Skeletal muscle tissue (tissue), 4 donors: Measurements from ENCODE around the gene NCOA1. TPM values are rescaled to one million over a fixed set of nuclear protein-coding genes. Genes with fewer than 3 reads are reported as not detected.

Experiments used
- H3K27ac ChIP-seq: one replicate; pipeline ENCODE4 v1.7.0; 2013; ENCODE audit warnings: mild to moderate bottlenecking, low read depth, low read length, inconsistent platforms
- H3K27me3 ChIP-seq, 3 donors: one replicate each; pipeline ENCODE4 v1.7.0; 2013; ENCODE audit warnings: low read length in 3 of 3; ENCODE audit not compliant: control insufficient read depth in 3 of 3, insufficient read depth in 3 of 3
- H3K36me3 ChIP-seq, 3 donors: one replicate each; pipeline ENCODE4 v1.7.0; 2013; ENCODE audit warnings: low read length in 3 of 3; ENCODE audit not compliant: control insufficient read depth in 3 of 3, insufficient read depth in 3 of 3
- H3K4me1 ChIP-seq, 3 donors: one replicate each; pipeline ENCODE4 v1.7.0; 2013; ENCODE audit warnings: low read length in 3 of 3, mild to moderate bottlenecking in 3 of 3; ENCODE audit not compliant: control insufficient read depth in 3 of 3, insufficient read depth in 3 of 3
- H3K4me3 ChIP-seq, 3 donors: one replicate each; pipeline ENCODE4 v1.7.0; 2013; ENCODE audit warnings: low read length in 3 of 3
- H3K9ac ChIP-seq, 3 donors: one replicate each; pipeline ENCODE4 v1.7.0; 2013; ENCODE audit warnings: low read length in 3 of 3, mild to moderate bottlenecking in 3 of 3, moderate library complexity in 2 of 3, low read depth in 1 of 3
- H3K9me3 ChIP-seq, 3 donors: one replicate each; pipeline ENCODE4 v1.7.0; 2013; ENCODE audit warnings: low read length in 3 of 3; ENCODE audit not compliant: control insufficient read depth in 3 of 3
- total RNA-seq: library from RNA; depleted of rRNA; stranded (reverse); fragments of >200 nt; gene quantifications from one replicate; pipeline ENCODE4 v1.2.3, GENCODE V29; 2014
- donor health status: Osteomylitis.

NCOA1 gene
- total RNA-seq, 1 donor from 2014 or later = 150 TPM

DNA sequence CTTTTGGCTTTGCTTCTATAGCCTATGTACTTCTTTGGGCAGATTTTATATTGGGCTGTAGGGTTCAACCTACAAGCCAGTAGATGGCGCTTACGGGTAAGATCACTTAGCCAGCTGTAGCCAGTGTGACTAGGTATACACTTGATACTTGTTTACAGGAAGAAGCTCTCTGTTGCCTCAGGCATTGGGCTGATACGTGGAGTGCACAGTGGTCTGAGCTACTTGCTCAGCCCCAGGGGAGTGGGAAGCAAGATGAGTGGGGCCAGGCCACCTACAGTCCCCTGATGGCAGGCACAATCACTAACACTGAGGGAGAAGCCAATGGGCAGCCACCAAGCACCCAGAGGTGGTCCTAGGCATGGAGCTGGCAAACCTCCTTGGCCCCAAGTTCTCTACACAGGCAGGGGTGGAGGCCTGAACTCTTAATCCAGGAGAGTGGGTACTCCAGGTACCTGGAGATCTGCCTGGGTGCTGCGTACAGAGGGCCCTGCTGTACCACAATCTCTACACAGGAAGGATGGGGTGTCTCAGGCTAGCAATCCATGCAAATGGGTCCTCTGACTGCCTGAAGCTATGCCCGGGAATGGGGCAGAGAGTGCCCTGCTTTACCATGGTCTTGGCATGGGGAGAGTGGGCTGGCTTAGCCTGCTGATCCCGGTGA is 122.2 kb downstream of the NCOA1 start:
- Histone ChIP-seq H3K27ac (no peak overlapping the region), H3K4me1 (peaks cover 14 to 18% (median 18%) of the 10 kb centered on the region in 3 donors), H3K9ac (no peak overlapping the region), H3K4me3 (peak overlapping the region in 2 of 3 donors; percentile 8 to 16), H3K27me3 (no peaks in the 10 kb centered on the region), H3K9me3 (no peaks in the 10 kb centered on the region), H3K36me3 (no peaks in the 10 kb centered on the region)

DNA sequence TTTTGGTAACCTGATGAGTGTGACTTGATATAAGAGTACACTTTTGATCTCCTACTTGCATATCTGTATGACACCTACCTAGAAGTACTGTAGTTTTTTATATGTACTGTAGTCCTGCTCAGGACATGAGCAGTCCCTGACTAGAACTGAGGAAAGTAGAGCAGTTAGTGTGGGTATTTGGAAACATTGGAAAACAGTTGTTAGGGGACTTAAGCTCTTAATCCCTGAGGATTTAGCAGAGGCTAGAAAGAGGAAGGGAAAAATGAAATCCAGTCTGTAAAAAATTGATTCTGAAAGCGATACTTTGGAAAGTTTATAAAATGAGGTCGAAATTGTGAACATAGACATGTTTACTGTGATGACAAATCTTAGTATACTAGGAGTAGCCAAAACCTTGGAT is 125.6 kb downstream of the NCOA1 start:
- Histone ChIP-seq H3K27ac (no peak overlapping the region), H3K9me3 (no peaks in the 10 kb centered on the region), H3K4me3 (no peak overlapping the region), H3K27me3 (no peaks in the 10 kb centered on the region), H3K36me3 (no peaks in the 10 kb centered on the region), H3K4me1 (peaks cover 16 to 18% (median 18%) of the 10 kb centered on the region in 3 donors), H3K9ac (no peak overlapping the region)

GRCh38 chr2:24617424-24617823 is 126.4 kb downstream of the NCOA1 start:
- H3K9me3 ChIP-seq = no peaks in the 10 kb centered on the region
- no peaks in the 10 kb centered on the region for H3K36me3 ChIP-seq
- no peak overlapping the region for H3K4me3 ChIP-seq
- H3K27ac ChIP-seq = no peak overlapping the region
- H3K9ac ChIP-seq = no peak overlapping the region
- H3K4me1 ChIP-seq = peaks cover 16 to 20% (median 18%) of the 10 kb centered on the region in 3 donors
- no peaks in the 10 kb centered on the region for H3K27me3 ChIP-seq

DNA sequence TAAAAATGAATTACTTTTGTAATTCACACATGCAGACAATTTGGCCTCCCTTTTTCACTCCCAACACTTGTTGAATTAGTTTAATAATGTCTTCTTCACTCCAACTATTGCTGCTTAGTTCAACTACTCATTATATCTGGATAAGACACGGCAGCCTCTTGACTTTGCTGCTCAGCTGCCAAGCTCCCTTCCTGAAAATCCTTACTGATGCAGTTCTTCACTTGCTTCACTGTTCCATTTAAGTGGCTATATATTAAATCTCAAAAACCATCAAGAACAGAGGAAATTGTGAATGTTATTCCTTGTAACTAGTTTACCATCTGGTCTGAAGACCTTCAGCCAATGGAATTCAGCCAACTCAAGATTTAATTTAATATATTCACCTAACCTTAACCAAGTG is 127.1 kb downstream of the NCOA1 start:
- H3K9me3 ChIP-seq = no peaks in the 10 kb centered on the region
- no peaks in the 10 kb centered on the region for H3K36me3 ChIP-seq
- no peak overlapping the region for H3K4me3 ChIP-seq
- no peak overlapping the region for H3K27ac ChIP-seq
- H3K9ac ChIP-seq = no peak overlapping the region
- H3K27me3 ChIP-seq = no peaks in the 10 kb centered on the region
- H3K4me1 ChIP-seq = peaks cover 14 to 18% (median 16%) of the 10 kb centered on the region in 3 donors

- no peak overlapping the region for H3K4me3 ChIP-seq
- no peaks in the 10 kb centered on the region for H3K27me3 ChIP-seq
- H3K9me3 ChIP-seq = no peaks in the 10 kb centered on the region
- peaks cover 9 to 13% (median 11%) of the 10 kb centered on the region in 3 donors for H3K4me1 ChIP-seq
- no peak overlapping the region for H3K27ac ChIP-seq
- no peaks in the 10 kb centered on the region for H3K36me3 ChIP-seq
- no peak overlapping the region for H3K9ac ChIP-seq
Observed at GRCh38 chr2:24618680-24619079, 127.6 kb downstream of the NCOA1 start.

DNA sequence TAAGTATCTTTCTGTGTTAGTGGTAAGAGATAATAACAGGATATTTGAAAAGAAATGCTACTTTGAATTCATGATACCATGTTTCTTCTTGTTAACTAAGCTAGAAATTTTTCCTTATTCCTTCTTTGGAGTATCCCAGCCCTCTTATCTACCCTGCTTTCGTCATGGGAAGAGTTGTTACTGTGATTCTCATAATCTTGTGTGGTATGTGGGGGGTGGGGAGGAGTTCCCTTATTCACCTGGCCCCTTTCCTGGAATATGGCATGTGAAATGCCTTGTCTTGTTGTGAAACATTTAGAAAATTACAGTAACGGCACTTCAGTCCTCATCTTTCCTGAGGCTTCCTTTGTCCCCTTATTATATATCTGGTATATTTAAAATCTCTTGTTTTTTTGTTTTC is 129.9 kb downstream of the NCOA1 start:
- H3K4me3 ChIP-seq = no peak overlapping the region
- H3K36me3 ChIP-seq = no peaks in the 10 kb centered on the region
- H3K4me1 ChIP-seq = peaks cover 1 to 10% (median 5%) of the 10 kb centered on the region in 3 donors

DNA sequence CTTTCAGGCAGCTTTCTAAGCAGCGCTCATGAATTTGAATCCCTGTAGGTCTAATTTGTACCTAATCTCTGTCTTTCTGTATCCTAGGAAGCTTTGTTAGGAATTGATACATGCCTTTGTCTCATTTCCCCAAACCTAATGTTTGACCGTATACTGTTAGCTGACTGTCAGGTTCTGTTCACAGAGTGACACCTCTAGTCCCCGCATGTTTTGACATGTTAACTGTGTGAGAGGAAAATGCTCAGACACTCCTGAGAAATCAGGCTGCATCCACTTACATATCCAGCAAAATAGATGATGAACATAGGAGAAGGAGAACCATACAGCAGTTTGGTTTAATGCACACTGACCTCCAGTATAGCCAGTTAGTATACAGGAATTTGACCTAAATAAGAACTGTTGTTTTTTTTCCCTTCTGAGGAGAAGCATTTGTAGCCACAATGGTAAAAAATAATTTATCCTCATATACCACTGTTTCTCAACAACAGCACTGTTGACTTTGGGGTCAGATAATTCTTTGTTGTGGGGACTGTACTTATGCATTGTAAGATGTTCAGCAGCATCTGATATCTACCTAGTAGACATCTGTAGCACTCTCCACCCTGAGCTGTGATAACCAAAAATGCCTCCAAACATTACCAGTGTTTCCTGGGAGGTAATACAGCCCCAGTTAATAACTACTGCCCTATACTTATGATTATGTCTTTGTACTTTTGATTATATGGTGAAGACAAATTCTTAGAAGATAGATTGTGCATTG is 130.9 kb downstream of the NCOA1 start:
- no peak overlapping the region for H3K9ac ChIP-seq
- no peak overlapping the region for H3K27ac ChIP-seq
- peaks cover 6 to 10% (median 6%) of the 10 kb centered on the region in 3 donors for H3K4me1 ChIP-seq
- no peaks in the 10 kb centered on the region for H3K27me3 ChIP-seq
- H3K4me3 ChIP-seq = no peak overlapping the region
- H3K9me3 ChIP-seq = no peaks in the 10 kb centered on the region
- no peaks in the 10 kb centered on the region for H3K36me3 ChIP-seq

More for the DNA sequence above, 129.9 kb downstream of the NCOA1 start:
- Histone ChIP-seq H3K27me3 (no peaks in the 10 kb centered on the region), H3K27ac (no peak overlapping the region), H3K9me3 (no peaks in the 10 kb centered on the region), H3K9ac (no peak overlapping the region)

DNA sequence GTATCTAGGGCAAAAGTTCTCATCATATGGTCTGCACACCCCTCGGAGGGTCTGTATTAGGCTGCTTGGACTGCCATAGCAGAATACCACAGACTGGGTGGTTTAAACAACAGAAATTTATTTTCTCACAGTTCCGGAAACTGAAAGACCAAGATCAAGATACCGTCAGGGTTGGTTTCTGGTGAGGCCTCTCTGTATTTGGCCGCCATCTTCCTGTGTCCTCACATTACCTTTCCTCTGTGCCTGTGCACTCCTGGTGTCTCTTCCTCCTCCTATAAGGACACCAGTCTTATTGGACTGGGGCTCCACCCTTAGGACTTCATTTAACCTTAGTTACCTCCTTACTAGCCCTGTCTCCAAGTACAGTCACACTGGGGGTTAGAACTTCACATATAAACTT is 132.5 kb downstream of the NCOA1 start:
- Histone ChIP-seq H3K4me1 (peaks cover 6% of the 10 kb centered on the region in 3 donors), H3K9ac (no peak overlapping the region), H3K27me3 (no peaks in the 10 kb centered on the region), H3K4me3 (no peak overlapping the region), H3K9me3 (no peaks in the 10 kb centered on the region), H3K27ac (no peak overlapping the region), H3K36me3 (no peaks in the 10 kb centered on the region)

DNA sequence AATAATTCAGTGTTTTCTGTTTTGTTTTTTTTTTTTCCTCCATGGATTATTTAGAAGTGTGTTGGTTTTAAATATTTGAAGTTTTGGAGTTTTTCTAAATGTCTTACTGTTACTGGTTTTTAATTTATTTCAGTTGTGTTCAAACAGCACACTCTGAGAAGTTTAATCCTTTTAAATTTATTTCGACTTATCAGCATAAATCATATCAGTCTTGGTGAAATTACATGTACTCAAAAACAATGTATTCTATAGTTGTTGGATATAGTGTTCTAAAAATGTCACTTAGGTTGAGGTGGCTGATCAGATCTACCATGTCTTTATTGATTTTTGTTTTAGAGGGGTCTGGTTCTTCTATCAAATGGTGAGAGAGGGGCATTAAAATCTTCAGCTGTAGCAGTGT is 134.7 kb downstream of the NCOA1 start:
- no peaks in the 10 kb centered on the region for H3K9me3 ChIP-seq
- H3K9ac ChIP-seq = no peak overlapping the region
- H3K36me3 ChIP-seq = no peaks in the 10 kb centered on the region
- no peaks in the 10 kb centered on the region for H3K27me3 ChIP-seq
- H3K27ac ChIP-seq = no peak overlapping the region
- peaks cover 5 to 6% (median 6%) of the 10 kb centered on the region in 3 donors for H3K4me1 ChIP-seq
- no peak overlapping the region for H3K4me3 ChIP-seq

DNA sequence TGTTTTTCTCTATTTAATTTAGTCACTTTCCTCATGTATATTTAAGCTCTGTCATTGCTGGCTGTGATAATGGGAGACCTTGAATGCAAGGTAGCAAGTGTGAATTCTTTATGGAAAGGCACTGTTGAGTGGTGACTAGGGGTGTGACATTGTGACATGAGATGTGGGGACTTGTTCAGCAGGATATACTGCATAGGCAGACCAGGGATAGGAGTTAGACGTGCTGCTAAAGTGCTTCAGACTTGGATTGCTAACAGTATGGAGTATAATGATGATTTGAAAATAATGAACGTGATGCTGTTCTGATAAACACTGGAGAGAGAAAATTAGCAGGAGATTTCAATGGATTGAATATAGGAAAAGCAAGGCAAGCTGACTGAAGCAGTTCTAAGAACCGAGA is 135.1 kb downstream of the NCOA1 start:
- Histone ChIP-seq H3K27ac (no peak overlapping the region), H3K36me3 (no peaks in the 10 kb centered on the region), H3K4me1 (peaks cover 5 to 6% (median 6%) of the 10 kb centered on the region in 3 donors), H3K27me3 (no peaks in the 10 kb centered on the region), H3K4me3 (no peak overlapping the region), H3K9me3 (no peaks in the 10 kb centered on the region), H3K9ac (no peak overlapping the region)
